Ectodermal cell (in vitro differentiated cells): Measurements from ENCODE around the gene DAP. TPM values are rescaled to one million over a fixed set of nuclear protein-coding genes. Genes with fewer than 3 reads are reported as not detected.

Experiments used
- H3K27ac ChIP-seq: 2 replicates; pipeline ENCODE4 v1.7.0; 2013; ENCODE audit warnings: mild to moderate bottlenecking, low read depth, low read length; ENCODE audit not compliant: insufficient read depth, poor library complexity, severe bottlenecking
- H3K27me3 ChIP-seq: 2 replicates; pipeline ENCODE4 v1.7.0; 2013; ENCODE audit warnings: mild to moderate bottlenecking, low read length; ENCODE audit not compliant: insufficient read depth, control insufficient read depth, poor library complexity, severe bottlenecking
- H3K36me3 ChIP-seq: one replicate; pipeline ENCODE4 v1.7.0; 2013; ENCODE audit warnings: low read length; ENCODE audit not compliant: control insufficient read depth, insufficient read depth
- H3K4me1 ChIP-seq: one replicate; pipeline ENCODE4 v1.7.0; 2013; ENCODE audit warnings: low read length; ENCODE audit not compliant: control insufficient read depth, insufficient read depth
- H3K4me3 ChIP-seq: 2 replicates; pipeline ENCODE4 v1.7.0; 2013; ENCODE audit warnings: low read depth, low read length, control low read depth; ENCODE audit not compliant: insufficient read depth
- H3K9me3 ChIP-seq: 2 replicates; pipeline ENCODE4 v1.7.0; 2013; ENCODE audit warnings: mild to moderate bottlenecking, low read length, moderate library complexity; ENCODE audit not compliant: control insufficient read depth
- WGBS, 2 experiments: methylation state at CpG; one replicate each; pipeline ENCODE4 v1.1.7; 2013; ENCODE audit warnings: missing lambda C conversion rate in 2 of 2; 5-methylcytosine and 5-hydroxymethylcytosine counted together
- polyA plus RNA-seq, 4 experiments: library from polyadenylated mRNA; stranded (reverse); fragments of 50-300 nt; gene quantifications; one replicate each; pipeline ENCODE4 v1.2.3, GENCODE V29; 2013

The DAP gene
- polyA plus RNA-seq (2013, experiment 1 of 4) = 80.0 TPM
- polyA plus RNA-seq (2013, experiment 2 of 4) = 84.6 TPM
- polyA plus RNA-seq (2013, experiment 3 of 4) = 71.4 TPM
- polyA plus RNA-seq (2013, experiment 4 of 4) = 80.2 TPM

- Histone ChIP-seq H3K27ac (no peak within 1 kb of the TSS), H3K4me1 (no peaks in the 10 kb centered on the region), H3K36me3 (no peaks in the 10 kb centered on the region), H3K4me3 (peak within 1 kb of the TSS; percentile 59), H3K27me3 (peaks cover 13% of the 10 kb centered on the region), H3K9me3 (no peaks in the 10 kb centered on the region)
- WGBS, 2 experiments = 1 to 2% methylated on average over 64 to 65 of the region's 79 CpGs
Measured at GRCh38 chr5:10761185-10761932, at the start of gene DAP. TSS of gene DAP (minus strand) at chr5:10761234. CDS start at chr5:10761068, 166 bp downstream.

DNA sequence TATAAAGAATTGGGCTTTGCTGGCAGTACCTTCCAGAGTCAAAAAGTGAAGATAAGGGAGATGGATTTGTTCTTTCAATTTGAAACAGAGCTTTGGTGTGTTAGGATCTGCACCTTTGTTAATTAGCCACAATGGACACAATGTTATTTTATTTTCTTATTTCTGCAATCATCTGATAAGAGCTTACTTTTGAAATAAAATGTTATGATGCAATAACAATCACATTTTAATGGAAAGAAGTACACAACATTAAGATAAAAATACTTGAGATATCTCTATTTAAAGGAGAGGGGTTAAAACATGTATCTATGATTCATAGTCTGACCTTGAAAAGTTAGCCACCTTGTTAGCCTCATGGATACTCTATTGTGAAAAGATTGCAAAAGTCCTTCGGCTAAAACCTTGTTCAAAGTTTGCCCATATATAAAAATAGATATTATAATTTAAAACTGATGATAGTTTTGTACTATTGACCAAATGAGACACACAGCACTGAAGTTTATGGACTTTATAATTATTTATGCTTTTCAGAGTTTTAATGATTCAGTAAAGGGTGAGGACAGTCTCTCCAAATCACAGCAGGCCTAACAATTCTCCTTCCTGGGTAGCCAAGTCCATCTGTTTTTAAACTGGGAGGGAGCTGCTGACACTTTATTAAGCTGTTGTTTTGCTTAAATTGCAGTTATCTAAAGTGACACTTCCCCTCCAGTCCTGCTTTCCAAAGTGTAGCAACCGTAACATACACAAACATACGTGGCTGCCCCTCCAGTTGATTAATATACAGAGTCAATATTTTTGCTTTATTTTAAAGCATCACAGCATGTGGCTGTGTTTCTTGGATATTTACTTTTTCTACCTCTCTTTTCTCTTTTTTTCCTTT, 47.6 kb upstream of the DAP start:
- Histone ChIP-seq H3K4me3 (no peak overlapping the region), H3K36me3 (no peaks in the 10 kb centered on the region), H3K4me1 (no peaks in the 10 kb centered on the region), H3K27ac (no peak overlapping the region), H3K27me3 (no peaks in the 10 kb centered on the region), H3K9me3 (no peaks in the 10 kb centered on the region)
- 97 to 100% methylated on average over 1 to 3 of the region's 3 CpGs for WGBS, 2 experiments

DNA sequence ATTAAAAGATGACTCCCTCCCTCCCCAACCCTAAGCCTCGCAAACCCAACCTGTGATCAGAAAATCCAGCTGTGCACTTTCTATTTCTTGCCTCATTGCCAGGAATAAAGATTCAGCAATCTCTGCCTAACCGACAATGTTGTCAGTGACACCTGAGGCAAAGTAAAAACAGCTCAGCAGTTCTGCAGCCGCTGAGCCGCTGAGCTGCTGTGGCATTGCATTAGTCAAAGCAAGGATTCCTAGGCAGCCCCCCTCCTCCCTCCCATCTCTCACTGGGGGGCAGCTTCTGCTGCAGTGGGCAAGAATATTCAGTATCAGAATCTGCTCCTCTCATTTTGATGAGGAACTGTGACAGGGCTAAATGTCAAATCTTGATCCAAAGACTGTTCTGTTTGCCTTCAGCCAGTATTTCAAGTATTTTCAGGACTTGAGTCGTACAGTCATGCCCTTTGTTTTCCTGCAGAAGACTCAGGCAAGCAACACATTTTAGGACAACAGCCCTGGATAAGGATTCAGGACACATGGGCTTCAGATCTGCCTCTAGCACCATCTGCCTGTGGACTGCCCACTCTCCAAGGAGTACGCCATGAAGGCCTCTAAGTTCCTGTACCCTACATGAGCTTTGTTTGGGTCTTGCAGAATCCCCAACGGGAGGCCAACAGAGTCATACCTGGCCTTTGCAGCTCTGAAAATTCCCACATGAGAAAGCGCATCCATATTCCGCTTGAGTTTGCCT, 41.1 kb upstream of the DAP start:
- WGBS, 2 experiments = 55% methylated on average over 9 of the region's 9 CpGs
- H3K4me1 ChIP-seq = peaks cover 3% of the 10 kb centered on the region

GRCh38 chr5:10800852-10801251, 39.8 kb upstream of the DAP start:
- H3K4me1 ChIP-seq = peaks cover 3% of the 10 kb centered on the region
- H3K9me3 ChIP-seq = no peaks in the 10 kb centered on the region
- no peak overlapping the region for H3K27ac ChIP-seq
- WGBS, 2 experiments = 95% methylated on average over 3 of the region's 3 CpGs
- no peak overlapping the region for H3K4me3 ChIP-seq
- H3K27me3 ChIP-seq = no peaks in the 10 kb centered on the region
- H3K36me3 ChIP-seq = no peaks in the 10 kb centered on the region

More for the DNA sequence above, 41.1 kb upstream of the DAP start:
- H3K27me3 ChIP-seq = no peaks in the 10 kb centered on the region
- no peaks in the 10 kb centered on the region for H3K9me3 ChIP-seq
- H3K36me3 ChIP-seq = no peaks in the 10 kb centered on the region
- H3K27ac ChIP-seq = no peak overlapping the region
- no peak overlapping the region for H3K4me3 ChIP-seq

DNA sequence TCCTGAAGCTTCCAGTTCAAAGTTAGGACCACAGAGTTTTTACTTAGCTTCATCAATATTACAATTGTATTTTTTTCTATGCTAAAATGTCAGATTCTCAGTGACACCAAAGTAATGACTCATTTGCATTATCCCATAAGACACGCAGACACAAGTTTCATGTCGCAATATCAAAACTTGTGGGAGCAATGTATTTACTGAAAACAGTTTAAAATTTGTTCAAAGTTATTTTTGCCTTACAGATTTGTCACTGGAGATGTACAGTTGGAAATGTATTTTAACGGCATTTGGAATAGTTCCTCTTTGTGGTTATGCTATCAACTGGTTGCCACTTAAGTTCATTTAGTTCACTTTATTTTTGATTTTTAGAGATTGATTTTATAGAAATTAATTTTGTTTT, 36.2 kb upstream of the DAP start:
- no peak overlapping the region for H3K4me3 ChIP-seq
- H3K4me1 ChIP-seq = peaks cover 3% of the 10 kb centered on the region
- no peaks in the 10 kb centered on the region for H3K27me3 ChIP-seq
- WGBS, 2 experiments = 70 to 80% methylated on average over 3 of the region's 3 CpGs
- H3K27ac ChIP-seq = no peak overlapping the region
- H3K9me3 ChIP-seq = no peaks in the 10 kb centered on the region
- no peaks in the 10 kb centered on the region for H3K36me3 ChIP-seq

DNA sequence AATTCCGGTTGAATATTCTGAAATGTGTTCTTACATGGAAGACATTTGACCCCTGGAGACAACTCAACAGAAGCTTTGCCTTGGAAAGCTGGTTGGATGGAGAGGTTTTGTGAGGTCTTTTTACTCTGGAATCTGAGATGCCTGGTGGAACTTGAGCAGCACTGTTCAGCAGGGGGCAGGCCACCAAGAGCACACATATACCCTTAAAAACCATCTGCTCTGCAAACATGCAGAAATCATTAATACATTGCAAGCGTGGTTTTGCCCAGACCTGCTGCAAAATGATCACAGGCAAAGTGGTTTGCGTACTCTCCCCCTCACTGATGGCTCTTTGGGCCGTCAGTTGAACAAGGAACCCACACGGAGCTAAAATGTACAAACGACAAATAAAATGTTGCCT, 32.8 kb upstream of the DAP start:
- no peaks in the 10 kb centered on the region for H3K36me3 ChIP-seq
- no peaks in the 10 kb centered on the region for H3K27me3 ChIP-seq
- H3K4me1 ChIP-seq = no peaks in the 10 kb centered on the region
- no peak overlapping the region for H3K4me3 ChIP-seq
- no peak overlapping the region for H3K27ac ChIP-seq
- 84 to 91% methylated on average over 6 of the region's 6 CpGs for WGBS, 2 experiments
- H3K9me3 ChIP-seq = no peaks in the 10 kb centered on the region

- H3K9me3 ChIP-seq = no peaks in the 10 kb centered on the region
- H3K27me3 ChIP-seq = no peaks in the 10 kb centered on the region
- H3K4me1 ChIP-seq = no peaks in the 10 kb centered on the region
- H3K27ac ChIP-seq = no peak overlapping the region
- no peaks in the 10 kb centered on the region for H3K36me3 ChIP-seq
- 88 to 100% methylated on average over 1 of the region's 1 CpG for WGBS, 2 experiments
- no peak overlapping the region for H3K4me3 ChIP-seq
Measured at GRCh38 chr5:10792336-10792735, 31.3 kb upstream of the DAP start.

GRCh38 chr5:10789726-10790125, 28.7 kb upstream of the DAP start:
- no peaks in the 10 kb centered on the region for H3K36me3 ChIP-seq
- H3K9me3 ChIP-seq = no peaks in the 10 kb centered on the region
- H3K4me1 ChIP-seq = no peaks in the 10 kb centered on the region
- no peak overlapping the region for H3K27ac ChIP-seq
- no peak overlapping the region for H3K4me3 ChIP-seq
- WGBS, 2 experiments = 86 to 100% methylated on average over 2 to 3 of the region's 3 CpGs
- no peaks in the 10 kb centered on the region for H3K27me3 ChIP-seq

GRCh38 chr5:10789021-10789420, 28.0 kb upstream of the DAP start:
- H3K36me3 ChIP-seq = no peaks in the 10 kb centered on the region
- H3K9me3 ChIP-seq = no peaks in the 10 kb centered on the region
- no peak overlapping the region for H3K27ac ChIP-seq
- no peaks in the 10 kb centered on the region for H3K4me1 ChIP-seq
- no peaks in the 10 kb centered on the region for H3K27me3 ChIP-seq
- H3K4me3 ChIP-seq = no peak overlapping the region
- 88 to 95% methylated on average over 3 of the region's 3 CpGs for WGBS, 2 experiments
